HG03571 (cell line): ENCODE measurements around the gene RBPJ.
A peak's percentile ranks its signal among the peaks of the same experiment; 100 is the strongest.
"Not testable (repeated sequence)": the region's sequence is repeated elsewhere in the genome, so short reads cannot be mapped to it uniquely, and the experiment has no call there.

Experiments used
- ATAC-seq: cut with Tn5 transposase; IDR thresholded peaks from one replicate; pipeline ENCODE4 v1.9.1; 2021; ENCODE audit not compliant: unreplicated experiment

The RBPJ gene

DNA sequence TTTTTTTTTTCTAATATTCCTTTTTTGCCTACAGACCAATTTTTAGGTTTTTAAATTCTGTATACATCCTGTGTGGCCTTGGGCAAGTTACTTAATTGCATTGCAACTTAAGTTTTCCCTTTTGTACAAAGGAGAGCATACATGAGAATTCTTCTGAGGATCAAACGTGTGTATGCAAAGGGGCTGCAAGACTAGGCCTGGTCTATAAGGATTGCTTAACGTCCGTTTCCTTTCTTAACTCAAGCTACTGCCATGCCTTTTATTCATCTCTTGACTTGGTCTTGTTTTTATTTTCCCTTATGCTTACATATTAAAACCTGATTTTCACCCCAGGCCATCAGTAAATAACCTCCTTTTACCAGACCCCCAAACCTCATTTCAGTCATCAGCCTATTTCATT is 13.6 kb downstream of the RBPJ start:
- ATAC-seq: no peak

DNA sequence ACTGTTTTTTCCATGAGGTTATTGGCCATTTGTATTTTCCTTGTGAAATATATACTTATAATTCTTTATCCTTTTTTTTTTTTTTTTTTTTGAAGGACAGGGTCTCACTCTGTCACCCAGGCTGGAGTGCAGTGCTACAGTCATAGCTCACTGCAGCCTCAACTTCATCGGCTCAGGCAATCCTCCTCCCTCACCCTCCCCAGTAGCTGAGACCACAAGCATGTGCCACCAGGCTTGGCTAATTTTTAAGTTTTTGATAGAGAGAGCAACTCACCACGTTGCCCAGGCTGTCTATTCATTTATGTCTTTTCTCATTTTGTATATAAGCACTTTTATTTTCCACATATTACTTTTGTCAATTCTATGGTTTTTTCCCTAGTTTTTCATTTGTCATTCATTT is 16.8 kb downstream of the RBPJ start:
- ATAC-seq: no peak

GRCh38 chr4:26342328-26343037 is 21.7 kb downstream of the RBPJ start:
- no peak for ATAC-seq

DNA sequence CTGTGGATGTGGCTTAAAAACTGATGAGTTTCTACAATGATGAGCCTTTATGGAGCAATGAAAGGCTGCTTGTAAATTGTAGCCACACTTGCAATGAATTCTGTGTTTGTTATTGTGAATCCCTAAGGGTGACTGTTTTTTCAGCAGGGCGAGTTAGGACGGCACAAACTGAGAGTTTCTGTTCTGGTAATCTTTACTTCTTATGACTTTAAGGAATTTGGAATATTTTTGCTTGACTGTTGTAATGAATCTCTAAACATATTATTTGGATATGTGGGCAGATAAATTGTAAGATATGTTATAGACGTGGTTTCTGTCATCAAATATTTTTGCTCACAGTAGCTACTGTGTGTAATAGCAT is 22.2 kb downstream of the RBPJ start:
- no peak for ATAC-seq

GRCh38 chr4:26344901-26345564 is 24.2 kb downstream of the RBPJ start:
- no peak for ATAC-seq

GRCh38 chr4:26345565-26345938 is 24.7 kb downstream of the RBPJ start:
- no peak for ATAC-seq

GRCh38 chr4:26346203-26346620 is 25.4 kb downstream of the RBPJ start:
- ATAC-seq: no peak

DNA sequence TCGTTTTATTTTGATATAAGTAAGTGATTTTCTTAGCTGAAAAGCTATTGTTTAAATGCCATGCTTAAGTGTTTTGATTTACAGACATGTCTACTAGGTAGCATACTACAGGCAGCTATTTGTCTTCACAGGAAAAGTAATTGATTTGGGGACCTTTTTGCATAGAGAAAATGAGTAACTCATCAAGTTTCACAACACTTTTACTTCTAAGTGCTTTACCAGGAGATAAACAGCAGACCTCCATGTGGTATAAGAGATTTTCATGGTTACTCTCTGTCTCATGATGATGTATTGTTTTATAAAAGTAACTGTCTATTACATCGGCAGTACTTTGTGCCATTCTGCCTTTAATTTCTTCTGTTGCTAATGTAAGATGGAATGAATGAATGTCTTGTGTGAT is 28.7 kb downstream of the RBPJ start:
- peak; percentile 46 for ATAC-seq

- ATAC-seq: no peak
These were observed 30.9 kb downstream of the RBPJ start for GRCh38 chr4:26351685-26352084.

- ATAC-seq: no peak
These were observed 33.7 kb downstream of the RBPJ start for GRCh38 chr4:26354491-26354890.

DNA sequence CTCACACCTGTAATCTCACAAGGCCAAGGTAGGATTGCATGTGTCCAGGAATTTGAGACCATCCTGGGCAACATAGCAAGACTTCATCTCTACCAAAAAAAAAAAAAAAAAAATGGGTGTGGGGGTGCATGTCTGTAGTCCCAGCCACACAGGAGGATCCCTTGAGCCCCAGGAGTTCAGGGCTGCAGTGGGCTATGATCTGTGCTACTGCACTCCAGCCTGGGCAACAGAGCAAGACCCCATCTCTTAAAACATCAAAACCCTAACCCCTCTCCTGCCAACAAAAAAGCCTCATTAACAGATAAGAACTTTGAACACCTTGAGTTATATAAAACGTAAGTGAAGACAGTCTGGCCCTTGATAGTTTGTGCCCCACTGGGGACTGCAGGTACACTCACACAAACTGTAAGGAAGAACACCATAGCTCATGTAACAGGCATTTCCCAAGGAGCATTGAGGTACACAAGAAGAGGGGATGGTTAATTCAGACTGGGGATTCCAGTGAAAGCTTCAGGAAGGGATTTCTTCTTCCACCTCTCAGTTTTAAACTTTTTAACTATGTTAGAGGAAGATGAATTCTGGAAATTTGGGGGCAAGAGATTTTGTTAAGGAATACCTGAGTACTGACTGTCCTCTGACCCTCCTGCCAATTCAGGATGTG is 34.7 kb downstream of the RBPJ start:
- no peak for ATAC-seq

DNA sequence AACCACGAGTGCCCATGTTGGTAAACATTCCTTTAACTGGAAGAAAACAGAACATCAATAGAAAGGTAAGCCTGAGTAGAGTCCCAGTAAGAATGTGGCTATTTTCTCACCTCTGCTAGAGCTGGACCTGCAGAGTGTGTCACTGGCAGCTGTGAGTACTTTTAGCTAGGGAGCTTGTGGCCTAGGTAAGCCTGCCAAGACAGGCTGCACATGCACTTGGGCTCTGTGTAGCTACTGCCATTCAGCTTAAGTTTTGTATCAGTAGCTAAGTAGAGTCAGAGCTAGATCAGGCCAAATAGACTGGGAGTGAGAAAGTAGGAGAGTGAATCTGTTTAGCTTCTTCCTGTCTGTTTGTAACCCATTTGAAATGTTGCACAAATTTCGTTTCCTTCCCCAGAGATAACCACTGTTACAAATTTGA is 35.3 kb downstream of the RBPJ start:
- peak; percentile 50 for ATAC-seq

DNA sequence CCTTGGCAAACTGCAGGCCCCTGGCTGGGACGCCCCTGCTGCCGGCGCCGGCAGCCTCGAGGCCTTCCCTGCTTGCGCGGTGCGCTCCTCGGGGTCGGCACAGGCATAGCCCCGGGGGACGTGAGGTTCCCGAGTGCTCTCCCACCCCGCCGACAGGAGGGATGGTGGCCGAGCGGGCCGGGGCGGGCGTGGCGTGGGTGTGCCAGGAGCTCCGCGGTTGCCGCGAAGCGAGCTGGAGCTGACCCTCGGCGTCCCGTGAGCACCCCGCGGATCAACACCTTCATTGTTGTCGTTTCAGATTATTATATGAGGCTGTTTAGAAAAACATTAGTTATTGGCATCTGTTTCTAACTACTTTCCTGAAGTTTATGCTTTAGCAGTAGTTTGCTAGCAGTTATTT is 38.7 kb downstream of the RBPJ start:
- ATAC-seq: not testable (repeated sequence)

DNA sequence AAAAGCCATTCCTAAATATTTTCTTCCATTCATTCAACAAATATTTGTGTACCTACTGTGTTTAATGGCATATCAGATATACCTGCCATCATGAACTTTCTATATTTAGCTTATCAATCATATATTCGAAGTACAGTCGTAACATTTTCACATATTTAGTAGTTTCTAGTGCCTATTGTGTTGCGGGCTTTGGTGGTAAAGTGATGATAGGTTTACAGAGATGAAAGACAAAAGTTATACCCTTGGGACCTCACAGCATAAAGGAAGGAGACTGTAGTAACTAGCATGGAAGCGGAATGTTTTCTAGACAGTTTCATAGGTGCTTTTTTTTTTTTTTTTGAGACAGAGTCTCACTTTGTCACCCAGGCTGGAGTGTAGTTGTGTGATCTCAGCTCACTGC is 39.5 kb downstream of the RBPJ start:
- ATAC-seq: no peak

- ATAC-seq: no peak
These were observed 40.0 kb downstream of the RBPJ start for GRCh38 chr4:26360864-26361263.

GRCh38 chr4:26361297-26361696 is 40.5 kb downstream of the RBPJ start:
- ATAC-seq: no peak

DNA sequence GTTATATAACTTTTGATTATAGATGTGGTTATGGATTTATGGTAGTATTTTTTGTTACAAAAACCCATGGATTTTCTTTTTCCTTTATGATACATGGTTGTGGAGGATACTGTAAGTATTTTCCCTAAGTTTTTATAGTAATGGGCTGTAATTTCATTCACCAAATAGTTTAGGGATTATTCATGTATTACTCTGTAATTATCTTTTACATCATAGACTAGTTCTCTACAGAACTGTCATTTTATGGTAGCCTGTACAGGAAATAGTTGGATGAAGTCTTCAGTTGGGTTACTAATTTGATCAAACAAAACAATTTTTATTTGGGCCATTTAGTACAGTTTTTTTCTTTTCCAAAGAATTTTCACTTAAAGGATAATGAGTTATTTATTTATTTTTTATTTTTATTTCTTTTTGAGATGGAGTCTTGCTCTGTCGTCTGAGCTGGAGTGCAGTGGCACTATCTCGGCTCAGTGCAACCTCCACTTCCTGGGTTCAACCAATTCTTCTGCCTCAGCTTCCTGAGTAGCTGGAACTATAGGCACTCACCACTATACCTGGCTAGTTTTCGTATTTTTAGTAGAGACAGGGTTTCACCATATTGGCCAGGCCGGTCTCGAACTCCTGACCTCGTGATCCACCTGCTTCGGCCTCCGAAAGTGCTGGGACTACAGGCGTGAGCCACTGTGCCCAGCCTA is 42.1 kb downstream of the RBPJ start:
- ATAC-seq: no peak

- ATAC-seq: peak; percentile 75
These were observed 44.8 kb downstream of the RBPJ start for GRCh38 chr4:26365537-26366150.

- no peak for ATAC-seq
These were observed 47.0 kb downstream of the RBPJ start for GRCh38 chr4:26367811-26368210.

DNA sequence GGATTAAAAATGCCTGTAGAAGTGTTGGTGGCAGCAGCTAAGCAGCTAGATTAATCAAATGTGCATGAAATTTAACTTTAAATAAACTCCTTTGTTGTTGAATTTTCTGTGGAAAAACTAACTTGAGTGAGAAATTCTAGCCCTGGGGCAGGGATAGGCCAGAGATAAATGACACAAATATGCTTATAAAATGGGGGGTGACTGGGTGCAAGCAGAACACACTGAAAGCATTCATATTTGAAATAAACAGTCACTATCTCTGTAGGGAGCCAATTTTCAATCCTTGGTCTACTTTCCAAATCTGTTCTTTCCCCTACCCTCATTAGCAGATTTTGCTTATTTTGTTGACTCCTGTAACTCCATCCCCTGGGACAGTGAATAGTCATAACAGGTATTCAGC is 47.9 kb downstream of the RBPJ start:
- no peak for ATAC-seq

DNA sequence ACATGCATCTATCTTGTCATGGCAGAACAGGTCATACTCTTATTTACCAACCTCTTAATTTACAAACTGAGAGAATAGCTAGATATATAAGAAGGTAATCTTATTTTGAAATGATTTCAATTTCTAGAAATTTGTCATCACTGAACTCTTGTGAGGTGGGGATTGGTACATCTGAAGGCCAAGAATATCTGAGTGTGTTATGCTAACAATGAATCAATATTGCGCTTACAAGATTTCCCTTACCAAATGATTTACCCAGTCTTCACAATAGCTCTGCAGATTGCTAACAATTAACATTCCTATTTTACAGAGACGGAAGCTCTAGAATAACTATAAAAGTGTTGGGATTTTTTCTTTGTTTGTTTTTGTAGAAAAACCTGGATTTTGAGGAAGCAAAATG is 48.3 kb downstream of the RBPJ start:
- no peak for ATAC-seq
